ENCODE results near the gene ZFHX3.

Gene ZFHX3

GRCh38 chr16:72814226-72814625, 233.7 kb downstream of the ZFHX3 start:
- no peak for DNase-seq

- no peak for DNase-seq
Measured at GRCh38 chr16:72812672-72813071, 235.3 kb downstream of the ZFHX3 start.

GRCh38 chr16:72811876-72812275, 236.1 kb downstream of the ZFHX3 start:
- DNase-seq: no peak

GRCh38 chr16:72811188-72811720, 236.7 kb downstream of the ZFHX3 start:
- no peak for DNase-seq

- DNase-seq: no peak
Measured at GRCh38 chr16:72810480-72810879, 237.4 kb downstream of the ZFHX3 start.

GRCh38 chr16:72809446-72809845, 238.5 kb downstream of the ZFHX3 start:
- no peak for DNase-seq

GRCh38 chr16:72808754-72809153, 239.2 kb downstream of the ZFHX3 start:
- DNase-seq: no peak

GRCh38 chr16:72807245-72807644, 240.7 kb downstream of the ZFHX3 start:
- no peak for DNase-seq

- no peak for DNase-seq
Measured at GRCh38 chr16:72805486-72805885, 242.4 kb downstream of the ZFHX3 start.

GRCh38 chr16:72800524-72801161, 247.3 kb downstream of the ZFHX3 start:
- no peak for DNase-seq

GRCh38 chr16:72798264-72798663, 249.7 kb downstream of the ZFHX3 start:
- no peak for DNase-seq

- no peak for DNase-seq
Measured at GRCh38 chr16:72797621-72798020, 250.3 kb downstream of the ZFHX3 start.

- no peak for DNase-seq
Measured at GRCh38 chr16:72796222-72796621, 251.7 kb downstream of the ZFHX3 start.

GRCh38 chr16:72794986-72795385, 252.9 kb downstream of the ZFHX3 start:
- no peak for DNase-seq

GRCh38 chr16:72794319-72794718, 253.6 kb downstream of the ZFHX3 start:
- DNase-seq: no peak

GRCh38 chr16:72793716-72794115, 254.2 kb downstream of the ZFHX3 start:
- no peak for DNase-seq

GRCh38 chr16:72793017-72793416, 254.9 kb downstream of the ZFHX3 start:
- no peak for DNase-seq

GRCh38 chr16:72791786-72792185, 256.1 kb downstream of the ZFHX3 start:
- no peak for DNase-seq

- no peak for DNase-seq
Measured at GRCh38 chr16:72789921-72790320, 258.0 kb downstream of the ZFHX3 start.

- no peak for DNase-seq
Measured at GRCh38 chr16:72789465-72789864, 258.5 kb downstream of the ZFHX3 start.

GRCh38 chr16:72788269-72788809, 259.6 kb downstream of the ZFHX3 start:
- no peak for DNase-seq

GRCh38 chr16:72787514-72788268, 260.2 kb downstream of the ZFHX3 start:
- peak; percentile 64 for DNase-seq

GRCh38 chr16:72787130-72787513, 260.8 kb downstream of the ZFHX3 start:
- no peak for DNase-seq

GRCh38 chr16:72786606-72787005, 261.3 kb downstream of the ZFHX3 start:
- DNase-seq: no peak
